Astrocyte (in vitro differentiated cells and primary cell): ENCODE measurements around the gene MATR3.

Source experiments
- EZH2 ChIP-seq: IDR thresholded peaks from 2 replicates; pipeline ENCODE4 v1.6.1; 2012; ENCODE audit warnings: mild to moderate bottlenecking, low read length, inconsistent platforms; ENCODE audit not compliant: insufficient read depth
- TF ChIP-seq, protein P1 (sequence below): IDR thresholded peaks from 2 replicates; pipeline ENCODE4 v1.5.1; 2011; ENCODE audit warnings: low read depth, mild to moderate bottlenecking, inconsistent platforms, low read length, moderate library complexity; ENCODE audit not compliant: insufficient read depth

DNA sequence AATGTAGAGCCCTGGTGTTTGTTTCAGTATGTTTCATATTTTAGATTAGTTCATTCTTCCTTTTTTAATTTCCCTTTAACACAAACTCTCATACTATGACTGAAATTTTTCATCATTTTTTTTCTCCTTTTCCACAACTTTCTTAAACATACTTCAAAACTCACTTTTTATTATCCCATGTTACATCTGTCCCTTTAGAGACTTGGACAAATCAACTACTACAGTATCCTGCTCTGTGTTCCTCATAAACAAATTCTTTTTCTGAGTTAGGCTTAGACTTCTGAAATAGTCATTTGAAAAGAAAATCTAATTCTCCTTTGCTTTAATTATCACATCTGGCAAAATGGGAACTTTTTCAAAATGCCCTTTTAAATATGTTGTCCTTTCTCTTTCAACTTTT, 15.3 kb downstream of the MATR3 start:
- TF ChIP-seq, protein P1, sequence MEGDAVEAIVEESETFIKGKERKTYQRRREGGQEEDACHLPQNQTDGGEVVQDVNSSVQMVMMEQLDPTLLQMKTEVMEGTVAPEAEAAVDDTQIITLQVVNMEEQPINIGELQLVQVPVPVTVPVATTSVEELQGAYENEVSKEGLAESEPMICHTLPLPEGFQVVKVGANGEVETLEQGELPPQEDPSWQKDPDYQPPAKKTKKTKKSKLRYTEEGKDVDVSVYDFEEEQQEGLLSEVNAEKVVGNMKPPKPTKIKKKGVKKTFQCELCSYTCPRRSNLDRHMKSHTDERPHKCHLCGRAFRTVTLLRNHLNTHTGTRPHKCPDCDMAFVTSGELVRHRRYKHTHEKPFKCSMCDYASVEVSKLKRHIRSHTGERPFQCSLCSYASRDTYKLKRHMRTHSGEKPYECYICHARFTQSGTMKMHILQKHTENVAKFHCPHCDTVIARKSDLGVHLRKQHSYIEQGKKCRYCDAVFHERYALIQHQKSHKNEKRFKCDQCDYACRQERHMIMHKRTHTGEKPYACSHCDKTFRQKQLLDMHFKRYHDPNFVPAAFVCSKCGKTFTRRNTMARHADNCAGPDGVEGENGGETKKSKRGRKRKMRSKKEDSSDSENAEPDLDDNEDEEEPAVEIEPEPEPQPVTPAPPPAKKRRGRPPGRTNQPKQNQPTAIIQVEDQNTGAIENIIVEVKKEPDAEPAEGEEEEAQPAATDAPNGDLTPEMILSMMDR, result no peak
- TF ChIP-seq EZH2, result no peak
